GM21825 (cell line): ENCODE results near the gene KNDC1.
"Not testable (repeated sequence)": the region's sequence is repeated elsewhere in the genome, so short reads cannot be mapped to it uniquely, and the experiment has no call there.

Experiments
- ATAC-seq: cut with Tn5 transposase; IDR thresholded peaks from one replicate; pipeline ENCODE4 v1.9.1; 2021; ENCODE audit warnings: mild to moderate bottlenecking, moderate library complexity; ENCODE audit not compliant: unreplicated experiment

Gene KNDC1

DNA sequence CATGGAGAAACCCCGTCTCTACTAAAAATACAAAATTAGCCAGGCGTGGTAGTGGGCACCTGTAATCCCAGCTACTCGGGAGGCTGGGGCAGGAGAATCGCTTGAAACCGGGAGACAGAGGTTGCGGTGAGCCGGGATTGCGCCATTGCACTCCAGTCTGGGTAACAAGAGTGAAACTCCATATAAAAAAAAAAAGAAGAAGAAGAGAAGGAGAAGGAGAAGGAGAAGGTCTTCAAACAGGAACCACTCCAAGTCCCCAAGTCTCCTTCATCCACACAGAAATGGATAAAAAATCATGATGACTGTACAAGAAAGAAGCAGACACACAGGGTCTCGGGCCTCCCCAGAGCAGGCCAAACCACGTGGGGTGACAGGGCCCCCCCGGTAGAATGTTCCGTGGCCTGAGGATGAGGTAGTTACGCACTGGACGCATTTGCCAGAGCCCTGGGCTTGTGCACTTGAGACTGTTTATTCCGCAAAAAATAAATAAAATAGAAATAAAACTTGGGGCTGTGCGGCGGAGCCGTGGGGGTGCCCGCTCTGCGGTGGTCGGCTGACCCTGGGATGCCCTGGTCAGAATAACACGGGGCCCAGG, 93.4 kb downstream of the KNDC1 start:
- ATAC-seq: no peak

DNA sequence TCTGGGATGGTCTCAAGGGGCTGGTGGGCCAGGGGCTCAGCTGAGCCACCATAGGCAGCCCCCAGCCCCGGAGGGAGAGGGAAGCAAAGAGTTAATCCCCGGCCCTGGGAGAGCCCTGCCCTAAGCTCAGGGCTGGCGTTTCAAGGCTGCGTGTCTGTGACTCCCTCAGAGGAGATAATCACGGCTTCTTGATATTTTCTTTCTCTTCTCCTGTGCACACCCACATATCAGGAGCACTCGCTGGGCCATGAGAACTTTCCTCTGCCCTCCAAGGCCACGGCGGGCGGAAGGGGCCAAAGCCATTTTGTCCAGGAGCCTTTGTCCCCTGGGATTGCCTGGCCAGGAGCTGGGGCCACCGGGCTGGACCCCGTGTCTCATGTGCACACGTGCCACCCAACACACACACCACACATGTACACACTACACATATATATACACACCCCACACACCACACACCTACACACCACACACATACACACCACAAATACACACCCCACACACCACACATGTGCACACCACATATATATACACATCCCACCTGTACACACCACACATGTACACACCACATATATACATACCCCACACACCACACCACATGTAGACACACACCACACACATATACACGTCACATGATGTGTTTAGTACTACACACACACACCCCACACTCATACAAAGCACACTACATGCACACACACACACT, 94.6 kb downstream of the KNDC1 start:
- no peak for ATAC-seq

DNA sequence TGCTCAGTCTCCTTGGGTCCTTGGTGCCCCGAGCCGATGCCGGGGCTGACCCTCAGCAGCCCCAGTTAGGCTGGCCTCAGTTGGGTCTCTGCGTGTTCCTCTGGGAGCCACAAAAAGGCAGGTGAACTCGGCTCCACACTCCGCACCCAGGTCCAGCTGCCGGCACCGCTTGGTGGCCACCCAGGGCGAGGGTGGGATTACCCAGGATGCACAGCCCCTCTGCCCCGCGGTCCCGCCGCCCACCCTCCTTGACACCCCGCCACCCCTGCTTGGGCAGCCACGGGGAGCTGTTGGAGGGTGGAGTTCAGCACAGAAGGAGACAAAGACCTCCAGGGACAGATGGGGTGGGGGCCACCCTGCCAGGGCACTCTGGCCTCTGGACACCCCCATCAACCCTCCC, 95.3 kb downstream of the KNDC1 start:
- ATAC-seq: no peak

DNA sequence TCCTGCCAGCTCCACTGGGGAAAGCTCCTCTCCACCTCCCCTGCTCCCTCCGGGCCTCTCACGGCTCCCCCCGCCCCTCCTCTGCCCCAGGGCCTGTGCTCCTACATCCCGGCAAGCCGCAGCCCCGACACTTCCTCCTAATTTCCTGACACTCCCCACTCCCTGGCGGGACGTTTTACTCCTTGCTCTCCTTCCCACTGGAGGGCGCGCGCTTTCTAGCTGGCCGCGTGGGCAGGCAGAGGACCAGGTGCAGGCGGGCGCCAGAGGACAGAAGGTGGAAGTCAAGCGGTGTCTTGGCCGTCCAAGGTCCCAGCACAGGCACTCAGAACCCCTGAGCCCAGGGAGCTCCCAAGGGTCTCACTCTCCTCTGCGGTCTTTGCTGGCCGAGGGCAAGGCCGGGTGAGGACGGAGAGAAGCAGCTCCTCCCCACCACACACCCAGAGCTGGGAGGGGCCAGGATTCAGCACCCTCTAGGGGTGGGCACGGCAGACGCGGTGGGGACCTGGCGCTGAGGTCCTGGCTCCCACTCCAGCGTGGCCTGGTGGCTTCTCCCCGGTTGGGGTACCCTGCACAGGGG, 97.6 kb downstream of the KNDC1 start:
- no peak for ATAC-seq

DNA sequence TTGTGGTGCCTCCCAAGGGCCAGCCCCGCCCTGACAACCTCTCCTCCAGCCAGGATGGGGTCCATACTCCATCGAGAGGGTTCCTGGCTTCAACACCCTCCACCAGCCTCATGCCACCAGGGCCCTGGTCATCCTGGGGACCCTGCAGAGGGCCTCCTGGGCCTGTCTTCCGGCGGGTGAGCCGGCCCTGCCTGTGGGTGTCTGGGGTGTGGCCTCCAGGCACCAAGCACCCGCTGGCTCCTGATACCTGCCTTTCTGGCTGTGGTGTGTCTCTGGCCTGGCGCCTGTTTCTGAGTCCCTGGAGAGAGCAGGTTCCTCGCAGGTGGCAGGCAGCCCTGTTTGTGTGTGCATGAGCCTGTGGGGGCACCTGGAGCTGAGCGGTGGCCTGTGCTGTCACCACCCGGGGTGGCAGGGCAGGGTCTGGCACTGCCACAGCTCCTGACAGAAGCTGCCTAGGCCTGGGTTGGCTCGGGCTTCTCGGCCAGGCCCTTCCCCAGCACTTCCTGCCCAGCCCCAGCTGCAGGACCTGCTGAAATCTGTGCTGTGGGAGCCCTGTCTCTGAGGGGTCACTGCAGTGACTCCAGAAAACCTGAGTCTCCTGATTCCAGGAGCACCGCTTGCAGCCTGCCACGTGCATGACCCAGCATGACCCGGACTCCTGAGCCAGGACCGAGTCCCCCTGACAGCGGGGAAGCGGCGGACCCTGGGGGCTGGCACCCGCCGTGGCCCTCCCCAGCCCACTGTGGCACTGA, 98.2 kb downstream of the KNDC1 start:
- no peak for ATAC-seq

DNA sequence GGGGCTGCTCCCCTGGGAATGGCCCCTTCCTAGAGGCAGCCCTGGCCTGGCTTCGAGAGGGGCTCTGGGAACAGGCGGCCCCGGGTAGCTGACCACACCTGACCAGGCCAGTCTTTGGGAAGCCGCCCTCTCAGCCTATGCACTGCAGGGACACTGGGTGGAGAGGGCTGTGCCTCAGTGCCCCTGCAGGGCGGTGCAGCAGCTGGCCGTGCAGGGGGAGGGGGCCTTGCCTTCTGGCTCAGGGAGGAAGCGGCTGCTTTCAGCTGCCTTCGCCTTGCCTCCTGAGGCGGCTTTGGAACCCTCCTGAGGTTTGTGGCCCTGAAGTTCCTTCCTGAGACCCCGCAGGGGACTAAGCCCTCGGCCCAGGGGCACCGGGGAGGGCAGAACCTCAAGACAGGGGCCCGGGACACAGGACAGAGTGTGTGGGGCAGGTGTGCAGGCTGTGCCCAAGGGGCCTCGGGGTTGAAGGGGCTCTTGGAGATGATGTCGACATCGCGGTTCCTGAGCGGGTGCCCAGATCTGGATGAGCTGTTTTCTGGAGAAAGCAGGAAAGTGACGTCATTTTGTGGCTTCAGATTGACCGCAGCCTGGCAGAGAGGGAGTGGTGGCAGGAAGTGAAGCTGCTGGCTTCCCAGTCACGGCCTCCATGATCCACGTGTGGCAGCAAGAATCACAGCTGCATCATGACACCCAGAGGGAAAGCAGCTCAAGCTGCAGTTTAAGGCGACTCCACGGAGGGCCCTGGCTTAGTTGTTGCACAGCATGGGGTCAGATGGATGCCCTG, 99.0 kb downstream of the KNDC1 start:
- ATAC-seq: no peak

DNA sequence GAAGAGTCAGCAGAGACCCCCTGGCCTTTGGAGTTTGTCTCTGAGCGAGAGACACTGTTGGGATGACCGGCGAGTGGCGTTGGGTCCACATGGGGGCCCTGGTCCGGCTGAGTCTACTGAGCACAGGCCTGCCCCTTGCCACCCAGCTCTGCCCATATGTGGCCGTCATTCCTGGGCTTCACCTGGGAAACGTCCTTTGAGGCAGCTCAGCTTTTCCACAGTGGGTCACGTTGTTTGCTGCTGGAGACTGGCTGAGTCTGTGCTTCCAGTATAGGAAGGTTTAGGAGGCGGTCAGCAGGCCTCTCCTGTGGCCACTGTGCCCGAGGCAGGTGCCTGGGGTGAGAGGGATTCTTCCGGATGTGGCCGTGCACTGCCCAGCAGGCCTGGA, 99.6 kb downstream of the KNDC1 start:
- no peak for ATAC-seq

DNA sequence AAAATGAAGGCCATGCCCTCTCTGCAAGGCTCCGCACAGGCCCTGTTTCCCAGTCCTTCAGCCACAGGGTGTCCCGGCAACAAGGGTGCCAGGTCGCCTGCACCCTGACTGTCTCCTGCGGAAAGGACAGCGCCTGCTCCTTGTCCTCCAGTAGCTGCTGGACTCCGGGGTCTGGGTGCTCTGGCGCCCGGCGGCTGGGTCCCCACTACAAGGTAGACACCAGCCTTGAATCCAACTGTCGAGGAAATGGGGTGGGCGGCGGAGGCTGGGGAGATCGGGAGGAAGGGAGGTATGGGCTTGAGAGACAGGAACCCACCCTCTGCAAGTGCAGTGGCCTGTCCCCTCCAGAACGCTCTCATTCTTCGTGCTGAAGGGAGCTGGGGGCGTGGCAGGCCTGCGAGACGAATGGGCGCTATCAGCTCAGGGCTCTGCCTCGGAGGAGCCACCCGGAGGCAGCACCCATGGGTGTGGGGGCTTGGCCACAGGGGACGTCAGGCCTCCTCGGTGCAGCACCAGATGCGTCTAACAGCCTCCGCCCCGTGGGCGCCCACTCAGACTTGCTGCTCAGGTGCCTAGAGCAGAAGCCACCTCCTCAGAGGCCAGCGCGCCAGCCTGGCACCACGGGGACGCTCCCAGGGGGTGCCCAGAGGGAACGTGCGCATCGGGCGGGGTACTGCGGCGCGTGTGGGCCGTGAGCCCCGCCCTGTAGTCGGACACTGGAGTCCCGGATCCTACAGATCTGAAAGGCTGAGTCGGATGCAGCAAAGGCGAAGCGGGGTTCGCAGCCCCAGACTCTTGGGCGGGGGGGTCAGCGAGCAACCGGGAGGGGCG, 101.1 kb downstream of the KNDC1 start:
- peak; percentile 44 for ATAC-seq

DNA sequence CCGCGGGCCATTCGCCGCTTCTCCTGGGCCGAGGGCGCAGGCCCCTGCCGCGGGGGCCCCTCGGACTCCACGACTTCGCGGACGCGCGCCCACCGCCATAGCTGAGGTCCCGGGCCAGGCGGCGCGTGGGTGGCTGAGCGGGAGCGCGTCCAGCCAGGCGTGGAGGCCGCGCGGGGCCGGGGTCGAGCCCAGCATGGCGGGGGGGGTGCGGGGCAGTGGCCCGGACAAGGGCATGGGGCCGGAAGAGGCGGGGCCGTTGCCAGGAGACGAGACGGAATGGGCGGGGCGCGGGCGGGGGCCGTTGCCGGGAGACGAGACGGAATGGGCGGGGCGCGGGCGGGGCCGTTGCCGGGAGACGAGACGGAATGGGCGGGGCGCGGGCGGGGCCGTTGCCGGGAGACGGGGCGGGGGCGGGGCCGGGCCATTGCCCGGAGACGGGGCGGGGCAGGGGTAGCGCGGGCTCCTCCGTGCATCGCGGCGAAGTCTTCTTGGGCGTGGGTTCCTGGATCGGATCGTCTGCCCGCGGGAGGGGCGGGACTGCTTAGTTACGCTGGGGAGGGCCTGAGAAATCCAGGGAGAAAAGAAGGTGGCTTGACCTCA, 101.8 kb downstream of the KNDC1 start:
- ATAC-seq: peak; percentile 43

DNA sequence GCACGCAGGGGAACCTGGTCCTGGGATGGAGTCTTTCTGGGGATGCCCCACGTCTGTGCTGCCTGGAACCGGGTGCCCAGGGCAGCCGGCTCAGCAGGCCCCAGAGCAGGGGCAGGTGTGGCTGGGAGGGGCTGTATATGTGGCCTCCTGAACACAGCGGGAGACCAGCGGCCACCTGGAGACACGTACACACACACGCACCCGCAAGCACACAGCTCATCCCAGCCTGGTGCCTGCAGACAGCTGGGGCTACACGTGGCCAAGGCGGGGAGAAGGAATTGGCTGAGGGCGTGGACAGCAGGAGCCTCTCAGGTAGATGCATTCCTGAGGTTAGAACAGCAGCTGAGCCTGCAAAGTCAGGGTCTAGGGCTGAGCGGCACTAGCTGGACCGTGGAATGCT, 102.7 kb downstream of the KNDC1 start:
- no peak for ATAC-seq

DNA sequence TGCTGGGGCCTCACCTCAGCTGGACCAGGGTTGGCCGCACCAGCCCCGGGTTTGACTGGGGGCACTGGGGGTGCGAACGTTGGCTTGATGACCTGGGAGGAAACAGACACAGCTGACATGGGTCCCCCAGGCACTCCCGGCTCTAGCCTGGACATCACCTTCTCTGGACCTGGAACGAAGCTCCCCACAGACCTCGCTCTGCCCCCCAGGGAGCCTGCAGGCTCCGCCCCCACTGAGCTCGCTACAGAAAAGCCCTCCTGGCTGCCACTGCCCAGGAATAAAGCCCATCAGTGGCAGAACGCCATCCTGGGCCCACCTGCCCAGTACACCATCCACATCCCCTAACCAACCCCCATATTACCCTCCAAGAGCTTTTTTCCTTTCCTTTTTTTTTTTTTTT, 103.7 kb downstream of the KNDC1 start:
- no peak for ATAC-seq

DNA sequence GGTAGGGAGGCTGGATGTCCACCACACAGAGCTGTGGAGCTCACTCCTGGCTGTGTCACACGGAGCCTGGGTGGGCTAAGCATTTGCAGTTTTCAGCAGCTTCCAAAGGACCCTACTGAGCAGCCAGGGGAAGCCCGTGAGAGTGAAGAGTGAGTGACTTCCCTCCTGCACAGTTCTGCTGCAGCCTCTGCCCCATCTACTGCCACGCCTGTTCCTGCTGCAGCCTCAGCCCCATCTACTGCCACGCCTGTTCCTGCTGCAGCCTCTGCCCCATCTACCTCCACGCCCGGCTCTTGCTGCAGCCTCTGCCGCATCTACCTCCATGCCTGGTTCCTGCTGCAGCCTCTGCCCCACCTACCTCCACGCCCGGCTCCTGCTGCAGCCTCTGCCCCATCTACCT, 104.4 kb downstream of the KNDC1 start:
- ATAC-seq: no peak

DNA sequence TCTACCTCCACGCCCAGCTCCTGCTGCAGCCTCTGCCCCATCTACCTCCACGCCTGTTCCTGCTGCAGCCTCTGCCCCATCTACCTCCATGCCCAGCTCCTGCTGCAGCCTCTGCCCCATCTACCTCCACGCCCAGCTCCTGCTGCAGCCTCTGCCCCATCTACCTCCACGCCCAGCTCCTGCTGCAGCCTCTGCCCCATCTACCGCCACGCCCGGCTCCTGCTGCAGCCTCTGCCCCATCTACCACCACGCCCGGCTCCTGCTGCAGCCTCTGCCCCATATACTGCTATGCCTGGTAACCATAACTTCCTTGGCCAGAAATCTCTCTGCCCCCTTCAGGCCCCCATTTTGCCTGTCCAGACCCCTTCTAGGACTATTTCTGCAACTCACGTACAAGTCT, 105.0 kb downstream of the KNDC1 start:
- ATAC-seq: not testable (repeated sequence)

DNA sequence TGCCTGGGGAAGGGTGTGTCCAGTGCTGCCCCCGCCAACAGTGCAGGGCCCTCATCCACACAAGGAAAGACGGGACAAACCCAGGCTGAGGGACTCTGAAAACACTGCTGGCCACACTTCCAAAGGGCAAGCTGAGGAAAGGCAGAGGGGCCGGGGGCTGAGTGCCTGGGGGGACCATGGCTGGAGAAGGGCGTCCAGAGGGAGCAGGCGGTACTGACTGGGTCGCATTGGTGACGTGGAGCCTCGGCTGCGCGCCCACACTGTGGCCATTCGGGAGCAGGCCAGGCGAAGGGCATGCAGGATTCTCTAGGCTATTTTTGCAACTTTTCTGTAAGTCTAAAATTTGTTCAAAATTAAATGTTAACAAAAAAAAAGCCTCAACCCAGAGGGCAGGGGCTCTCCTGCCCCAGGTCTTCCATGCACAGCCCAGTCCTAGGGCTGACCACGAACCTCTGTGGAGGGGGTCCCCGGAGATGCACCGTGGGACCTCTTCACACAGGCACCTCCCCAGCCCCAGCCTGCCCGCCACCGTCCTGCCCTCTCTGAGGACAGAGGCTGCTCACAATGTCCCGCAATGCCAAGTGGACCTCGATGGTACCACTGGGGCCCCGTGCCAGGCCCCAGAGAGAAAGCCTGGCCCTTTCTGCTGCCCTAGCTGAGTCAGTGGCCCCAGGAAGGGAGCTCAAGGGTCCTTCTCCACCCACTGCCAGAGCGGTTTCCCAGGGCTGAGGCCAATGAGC, 106.2 kb downstream of the KNDC1 start:
- no peak for ATAC-seq

DNA sequence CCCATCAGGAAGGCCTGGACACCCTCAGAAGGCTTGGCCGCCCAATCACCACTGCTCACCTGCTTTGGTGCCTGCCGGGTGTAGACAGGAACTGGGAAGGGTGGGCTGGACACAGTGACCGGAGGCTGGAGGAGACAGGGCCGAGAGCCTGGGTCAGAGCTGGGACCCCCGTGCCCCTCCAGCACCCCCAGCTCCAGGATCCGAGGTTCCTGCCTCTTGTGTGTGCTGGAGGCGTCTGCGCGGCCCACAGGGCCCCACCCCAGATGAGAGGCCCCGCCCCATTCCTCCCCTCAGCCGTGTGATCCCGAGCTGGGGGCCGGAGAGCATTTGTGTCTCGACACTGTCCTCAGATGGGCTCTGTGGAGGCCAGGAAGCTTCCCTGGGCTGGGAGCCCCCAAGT, 107.3 kb downstream of the KNDC1 start:
- ATAC-seq: no peak

DNA sequence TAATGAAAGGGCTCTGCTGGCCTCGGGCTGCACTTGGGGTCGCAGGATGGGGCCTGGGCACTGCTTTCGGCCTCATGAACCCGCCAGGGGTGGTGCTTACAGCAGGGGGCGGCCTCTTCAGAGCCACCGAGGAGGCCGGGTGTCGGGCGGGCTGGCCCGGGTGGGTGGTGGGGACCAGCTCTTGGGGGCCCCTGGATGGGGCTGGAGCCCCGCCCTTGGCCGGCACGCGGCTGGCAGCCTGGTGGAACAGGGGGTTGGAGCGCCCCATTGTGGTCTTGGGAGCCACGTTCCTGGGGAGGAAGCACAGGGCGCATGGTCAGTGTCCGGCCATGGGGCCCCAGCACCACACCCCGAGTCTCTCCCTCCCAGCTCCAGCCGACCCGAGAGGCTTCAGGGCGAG, 107.8 kb downstream of the KNDC1 start:
- no peak for ATAC-seq

DNA sequence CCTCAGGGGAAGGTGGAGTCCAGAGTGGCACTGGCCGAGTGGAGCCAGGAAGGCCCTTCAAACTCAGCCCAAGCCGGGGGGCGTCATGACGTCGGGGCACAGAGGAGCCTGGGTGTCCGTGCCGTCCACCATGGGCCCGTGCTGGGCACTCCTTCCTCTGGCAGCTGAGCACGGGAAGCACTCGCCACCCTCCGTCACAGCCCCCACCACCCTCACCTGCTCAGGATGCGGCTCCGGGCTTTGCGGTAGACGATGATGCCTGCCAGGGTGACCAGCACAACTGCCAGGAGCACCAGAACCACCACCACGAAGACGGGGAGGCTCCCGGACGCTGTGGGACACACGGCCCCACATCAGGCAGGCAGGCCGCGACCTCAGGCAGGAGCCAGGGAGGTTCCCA, 108.5 kb downstream of the KNDC1 start:
- no peak for ATAC-seq

DNA sequence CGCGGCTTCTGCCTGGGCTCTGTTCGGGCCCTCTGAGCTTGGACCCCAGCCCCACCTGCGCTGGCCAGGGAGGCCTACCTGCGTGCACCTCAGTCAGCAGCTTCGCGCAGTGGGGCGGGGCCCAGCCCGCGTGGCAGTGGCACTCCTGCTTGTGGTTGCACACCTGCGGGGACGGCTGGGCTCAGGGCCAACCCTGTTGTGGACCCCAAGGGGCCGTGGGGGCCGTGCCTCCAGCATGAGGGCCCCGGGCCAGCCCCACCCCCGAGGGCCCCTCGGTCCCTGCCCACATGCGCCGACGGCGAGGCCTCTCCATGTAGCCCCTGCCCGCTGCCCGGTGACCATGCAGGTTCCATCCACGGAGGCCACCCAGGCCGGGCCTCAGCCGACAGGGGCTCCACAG, 109.3 kb downstream of the KNDC1 start:
- no peak for ATAC-seq

DNA sequence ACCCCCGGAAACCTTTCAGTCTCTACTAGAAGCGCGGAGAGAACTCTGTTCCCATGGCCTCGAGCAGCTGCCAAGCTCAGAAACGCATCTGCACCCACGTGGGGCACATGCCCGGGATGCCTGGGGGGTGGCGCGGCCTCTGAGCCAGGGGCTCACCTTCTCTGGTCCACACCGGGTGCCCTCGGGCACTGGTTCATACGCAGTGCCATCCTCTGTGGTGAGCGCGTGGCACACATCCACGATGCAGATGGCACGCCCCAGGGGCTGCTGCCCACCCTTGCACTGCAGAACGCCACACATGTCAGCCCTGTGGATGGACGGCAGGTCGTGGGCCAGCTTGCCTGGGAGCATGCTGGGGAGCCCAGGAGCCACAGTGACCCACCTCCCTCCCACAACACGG, 110.2 kb downstream of the KNDC1 start:
- ATAC-seq: no peak
